GM19023 (cell line): Measurements from ENCODE around the gene INO80E.
A peak's percentile ranks its signal among the peaks of the same experiment; 100 is the strongest.

ENCODE experiments used
- ATAC-seq: cut with Tn5 transposase; IDR thresholded peaks from one replicate; pipeline ENCODE4 v1.9.1; 2021; ENCODE audit warnings: mild to moderate bottlenecking, moderate library complexity; ENCODE audit not compliant: unreplicated experiment

INO80E gene

GRCh38 chr16:29991571-29991904 is 4.5 kb upstream of the INO80E start:
- no peak for ATAC-seq

- no peak for ATAC-seq
Measured at GRCh38 chr16:29992344-29992967, 3.6 kb upstream of the INO80E start.

GRCh38 chr16:29993191-29993902 is 2.7 kb upstream of the INO80E start:
- ATAC-seq: no peak

GRCh38 chr16:29993903-29994599 is 2.0 kb upstream of the INO80E start:
- ATAC-seq: no peak

- ATAC-seq: peak; percentile 30
Measured at GRCh38 chr16:29994600-29995323, 1.3 kb upstream of the INO80E start.

GRCh38 chr16:29995324-29995910 is 624 bp upstream of the INO80E start, which contains the start of gene HIRIP3:
Gene HIRIP3, minus strand, starts transcription at chr16:29995617. Its CDS starts 12 bp downstream, at chr16:29995605.
- ATAC-seq: peak; percentile 48

GRCh38 chr16:29996766-29997250 is 767 bp downstream of the INO80E start:
- no peak for ATAC-seq

- no peak for ATAC-seq
Measured at GRCh38 chr16:29999605-30000004, 3.6 kb downstream of the INO80E start.

- ATAC-seq: no peak
Measured at GRCh38 chr16:30000735-30001631, 4.9 kb downstream of the INO80E start.

- ATAC-seq: no peak
Measured at GRCh38 chr16:30002614-30003346, 6.7 kb downstream of the INO80E start.

- no peak for ATAC-seq
Measured at GRCh38 chr16:30003670-30004423, 7.8 kb downstream of the INO80E start.

GRCh38 chr16:30004424-30004776 is 8.4 kb downstream of the INO80E start:
- no peak for ATAC-seq

- ATAC-seq: no peak
Measured at GRCh38 chr16:30004811-30005242, 8.8 kb downstream of the INO80E start.

- no peak for ATAC-seq
Measured at GRCh38 chr16:30005341-30006094, 9.5 kb downstream of the INO80E start.

- no peak for ATAC-seq
Measured at GRCh38 chr16:30006095-30006473, 10.0 kb downstream of the INO80E start.

GRCh38 chr16:30006659-30007377 is 10.8 kb downstream of the INO80E start:
- no peak for ATAC-seq

GRCh38 chr16:30007378-30007895 is 11.4 kb downstream of the INO80E start:
- no peak for ATAC-seq
